BLaER1 treated with 17β-estradiol and CSF1 and Interleukin-3, amounts not matched to agents 10 nM and 100 nM (cell line): ENCODE measurements around the gene CELSR1.

ENCODE experiments used
- H3K27ac ChIP-seq, 11 experiments: shearing (Covaris generic); formaldehyde crosslinking; 2 replicates each; pipeline ENCODE4 v1.8.1; 2022
- H3K27me3 ChIP-seq, 11 experiments: shearing (Covaris generic); formaldehyde crosslinking; 2 replicates each; pipeline ENCODE4 v1.8.1; 2022
- H3K36me3 ChIP-seq, 11 experiments: shearing (Covaris generic); formaldehyde crosslinking; 2 replicates each; pipeline ENCODE4 v1.8.1; 2022
- H3K4me1 ChIP-seq, 10 experiments: shearing (Covaris generic); formaldehyde crosslinking; 2 replicates each; pipeline ENCODE4 v1.8.1; 2022
- H3K4me2 ChIP-seq, 11 experiments: shearing (Covaris generic); formaldehyde crosslinking; 2 replicates each; pipeline ENCODE4 v1.8.1; 2022
- H3K4me3 ChIP-seq, 10 experiments: shearing (Covaris generic); formaldehyde crosslinking; 2 replicates each; pipeline ENCODE4 v1.8.1; 2022
- H3K9ac ChIP-seq, 11 experiments: shearing (Covaris generic); formaldehyde crosslinking; 2 replicates each; pipeline ENCODE4 v1.8.1; 2022
- H3K9me3 ChIP-seq, 11 experiments: shearing (Covaris generic); formaldehyde crosslinking; replicated peaks in 1 of 11; 2 replicates each; pipeline ENCODE4 v1.8.1; 2022
- H4K20me1 ChIP-seq, 11 experiments: shearing (Covaris generic); formaldehyde crosslinking; 2 replicates each; pipeline ENCODE4 v1.8.1; 2022
- Cebpa-rat ChIP-seq, 11 experiments: shearing (Covaris generic); IDR thresholded peaks; 2 replicates each; pipeline ENCODE4 v1.8.1; 2022

The CELSR1 gene

DNA sequence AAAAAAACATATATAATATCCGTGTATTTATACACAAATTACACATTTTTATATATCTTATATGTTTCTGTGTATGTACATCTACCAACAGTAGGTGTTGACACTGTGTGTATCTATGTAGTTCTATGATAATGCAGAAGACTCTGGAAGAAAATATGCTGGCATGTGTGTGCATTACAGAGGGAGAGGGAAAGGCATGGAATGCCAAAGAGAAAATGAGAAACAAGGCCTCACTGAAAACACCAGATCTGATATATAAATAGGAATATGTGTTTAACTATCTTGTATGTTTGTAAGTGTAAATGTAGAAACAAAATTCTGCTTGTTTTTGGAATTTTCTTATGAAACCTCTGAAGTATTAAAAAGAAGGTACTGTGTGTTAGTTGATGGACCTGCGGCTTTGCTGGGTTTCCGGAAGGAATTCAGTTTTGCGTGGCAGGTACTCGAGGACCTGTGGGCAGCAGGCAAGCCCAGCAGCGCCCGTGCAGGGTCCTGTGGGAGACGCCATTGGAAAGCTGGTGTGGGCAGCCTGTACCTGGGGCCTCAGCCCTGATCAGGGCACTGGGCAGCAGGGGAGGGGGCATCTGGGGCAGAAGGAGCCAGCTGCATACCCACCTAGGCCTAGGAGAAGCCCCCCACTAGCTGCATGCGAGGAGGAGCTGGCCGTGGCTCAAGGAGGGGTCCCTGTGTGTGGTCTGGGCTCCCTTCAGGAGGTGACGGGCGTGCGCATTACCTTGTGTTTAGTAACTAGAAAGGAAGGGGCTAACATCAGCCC is 209.5 kb downstream of the CELSR1 start:
- H3K4me3 ChIP-seq = no peak overlapping the region
- no peaks in the 10 kb centered on the region for H3K4me1 ChIP-seq
- no peak overlapping the region for H3K4me2 ChIP-seq
- H3K27me3 ChIP-seq = no peaks in the 10 kb centered on the region
- H3K9me3 ChIP-seq = no peaks in the 10 kb centered on the region
- H3K36me3 ChIP-seq = peaks cover 0 to 100% (median 99%) of the 10 kb centered on the region in 11 experiments; a peak in 21 of 22 replicates
- TF ChIP-seq Cebpa-rat (IDR thresholded peaks at IDR 0.05) = no peak
- H3K9ac ChIP-seq = peak overlapping the region in 1 of 11 experiments; percentile 7; a peak in 2 of 22 replicates
- H4K20me1 ChIP-seq = peaks cover 0 to 68% (median 6%) of the 10 kb centered on the region in 11 experiments; a peak in 10 of 22 replicates
- H3K27ac ChIP-seq = no peak overlapping the region

DNA sequence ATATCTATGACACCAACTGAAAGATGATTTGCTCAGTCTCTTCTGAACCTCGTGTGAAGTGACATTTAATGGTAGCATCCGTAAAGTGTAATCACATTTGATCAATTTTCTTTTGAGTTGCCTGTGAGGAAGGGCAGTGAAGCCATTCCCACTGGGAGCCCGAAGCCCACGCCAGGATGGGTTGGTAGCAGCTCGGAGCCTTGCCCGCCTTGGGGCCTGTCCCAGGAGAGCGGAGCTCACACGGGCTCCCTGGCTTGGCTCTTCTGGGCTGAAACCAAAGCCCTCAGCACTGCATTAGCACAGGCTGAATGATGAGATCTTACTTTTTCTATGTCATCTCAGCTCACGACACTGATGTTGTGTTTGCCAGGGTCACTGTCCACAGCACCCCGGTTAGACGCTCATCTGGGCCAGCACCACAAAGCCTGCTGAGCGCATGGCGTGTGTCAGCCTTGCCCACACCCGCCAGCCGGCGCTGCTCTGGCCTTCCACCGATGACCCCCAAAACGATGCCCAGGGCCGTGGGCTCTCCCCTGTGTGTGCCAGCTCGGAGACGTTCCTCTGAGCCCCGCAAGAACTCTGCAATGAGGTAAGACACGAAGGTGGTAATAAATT is 211.2 kb downstream of the CELSR1 start:
- no peak overlapping the region for H3K27ac ChIP-seq
- no peak for TF ChIP-seq Cebpa-rat (IDR thresholded peaks at IDR 0.05)

DNA sequence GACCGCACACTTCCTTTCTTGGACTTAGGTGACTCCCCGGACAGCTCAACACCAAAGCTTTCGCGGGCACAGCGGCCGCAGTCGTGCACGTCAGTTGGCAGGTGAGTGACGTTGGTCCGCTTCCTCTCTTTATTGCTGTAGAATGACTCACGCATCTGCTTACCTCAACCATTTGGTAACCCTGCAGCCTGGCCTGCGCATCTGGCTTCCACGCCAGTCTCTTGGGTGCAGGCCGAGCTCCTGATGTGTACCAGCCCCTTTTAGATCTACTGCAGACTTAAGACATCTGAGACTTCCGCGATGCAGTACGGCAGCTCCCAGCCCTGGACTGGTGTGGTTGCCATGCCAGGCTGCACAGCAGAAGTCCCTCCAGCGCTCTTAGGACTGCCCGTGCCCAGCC is 214.3 kb downstream of the CELSR1 start:
- Histone ChIP-seq H3K27ac (no peak overlapping the region), H4K20me1 (peaks cover 0 to 83% (median 38%) of the 10 kb centered on the region in 11 experiments; a peak in 13 of 22 replicates), H3K36me3 (peaks cover 7 to 100% (median 100%) of the 10 kb centered on the region in 11 experiments)

More for the DNA sequence above, 211.2 kb downstream of the CELSR1 start:
- no peak overlapping the region for H3K9ac ChIP-seq
- H3K4me3 ChIP-seq = no peak overlapping the region
- no peaks in the 10 kb centered on the region for H3K27me3 ChIP-seq
- no peak overlapping the region for H3K4me2 ChIP-seq
- peaks cover 0 to 100% (median 100%) of the 10 kb centered on the region in 11 experiments; a peak in 21 of 22 replicates for H3K36me3 ChIP-seq
- no peaks in the 10 kb centered on the region for H3K9me3 ChIP-seq
- peaks cover 0 to 73% (median 16%) of the 10 kb centered on the region in 11 experiments; a peak in 12 of 22 replicates for H4K20me1 ChIP-seq
- no peaks in the 10 kb centered on the region for H3K4me1 ChIP-seq

DNA sequence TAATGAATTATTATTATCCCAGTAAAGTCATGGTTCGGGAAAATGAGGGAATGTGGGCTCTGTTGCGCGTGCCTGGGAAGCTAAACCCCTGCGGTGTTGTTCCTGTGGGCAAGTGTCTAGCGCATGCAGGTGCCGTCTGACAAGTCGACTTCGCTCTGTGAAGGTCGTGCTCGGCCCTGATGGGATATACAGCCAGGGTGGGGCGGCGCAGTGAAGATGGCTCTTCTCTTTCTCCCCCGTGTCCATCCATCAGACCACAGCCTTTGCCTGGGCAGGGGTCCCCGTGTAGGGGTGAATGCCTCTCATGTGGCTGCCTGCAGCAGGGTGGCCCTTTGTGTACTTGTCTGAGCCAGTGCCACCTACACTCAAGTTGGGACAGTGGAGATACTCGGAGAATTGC is 214.7 kb downstream of the CELSR1 start:
- no peak overlapping the region for H3K4me2 ChIP-seq
- H3K27ac ChIP-seq = no peak overlapping the region
- H4K20me1 ChIP-seq = peaks cover 0 to 83% (median 43%) of the 10 kb centered on the region in 11 experiments; a peak in 15 of 22 replicates
- H3K4me1 ChIP-seq = no peaks in the 10 kb centered on the region
- no peaks in the 10 kb centered on the region for H3K9me3 ChIP-seq
- H3K9ac ChIP-seq = no peak overlapping the region
- H3K27me3 ChIP-seq = no peaks in the 10 kb centered on the region
- peaks cover 10 to 100% (median 100%) of the 10 kb centered on the region in 11 experiments for H3K36me3 ChIP-seq
- no peak overlapping the region for H3K4me3 ChIP-seq
- no peak for TF ChIP-seq Cebpa-rat (IDR thresholded peaks at IDR 0.05)

More for the DNA sequence above, 214.3 kb downstream of the CELSR1 start:
- Histone ChIP-seq H3K4me1 (no peaks in the 10 kb centered on the region), H3K9me3 (no peaks in the 10 kb centered on the region), H3K4me2 (no peak overlapping the region), H3K27me3 (no peaks in the 10 kb centered on the region), H3K4me3 (no peak overlapping the region), H3K9ac (no peak overlapping the region)
- TF ChIP-seq Cebpa-rat (IDR thresholded peaks at IDR 0.05) = no peak

DNA sequence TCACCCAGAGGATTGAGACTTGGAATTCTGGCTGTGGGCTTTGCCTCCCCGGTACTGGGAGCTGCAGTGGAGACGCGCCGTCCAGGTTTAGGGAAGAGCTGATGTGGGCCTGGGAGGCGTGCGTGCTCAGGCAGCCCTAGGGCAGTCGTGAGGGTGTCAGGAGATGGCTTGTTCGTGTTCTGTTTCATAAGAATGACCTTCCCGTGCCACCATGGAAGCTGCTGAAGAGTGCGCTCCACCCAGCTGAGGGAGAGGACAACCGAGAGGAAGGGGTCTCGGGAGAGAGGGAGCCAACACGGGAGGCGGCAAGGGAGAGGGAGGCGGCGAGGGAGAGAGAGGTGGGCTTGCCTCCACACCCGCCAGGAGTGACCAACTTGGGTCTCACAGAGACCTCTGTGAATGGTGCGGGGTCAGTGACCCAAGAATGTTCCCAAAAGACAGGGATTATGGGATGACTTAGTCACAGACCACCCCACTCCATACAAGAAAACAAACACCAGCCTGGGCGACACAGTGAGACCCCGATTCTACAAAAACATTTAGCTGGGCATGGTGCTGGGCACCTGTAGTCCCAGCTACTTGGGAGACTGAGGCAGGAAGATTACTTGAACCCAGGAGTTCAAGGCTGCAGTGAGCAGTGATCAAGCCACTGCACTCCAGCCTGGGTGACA is 216.6 kb downstream of the CELSR1 start:
- Histone ChIP-seq H3K36me3 (peaks cover 13 to 100% (median 100%) of the 10 kb centered on the region in 11 experiments), H3K4me3 (no peak overlapping the region), H3K27ac (no peak overlapping the region), H3K4me1 (no peaks in the 10 kb centered on the region), H3K4me2 (no peak overlapping the region), H3K9me3 (no peaks in the 10 kb centered on the region), H3K27me3 (no peaks in the 10 kb centered on the region), H4K20me1 (peaks cover 0 to 84% (median 45%) of the 10 kb centered on the region in 11 experiments; a peak in 15 of 22 replicates), H3K9ac (peak overlapping the region in 1 of 11 experiments; percentile 20; a peak in 1 of 22 replicates)
- TF ChIP-seq Cebpa-rat (IDR thresholded peaks at IDR 0.05) = no peak

DNA sequence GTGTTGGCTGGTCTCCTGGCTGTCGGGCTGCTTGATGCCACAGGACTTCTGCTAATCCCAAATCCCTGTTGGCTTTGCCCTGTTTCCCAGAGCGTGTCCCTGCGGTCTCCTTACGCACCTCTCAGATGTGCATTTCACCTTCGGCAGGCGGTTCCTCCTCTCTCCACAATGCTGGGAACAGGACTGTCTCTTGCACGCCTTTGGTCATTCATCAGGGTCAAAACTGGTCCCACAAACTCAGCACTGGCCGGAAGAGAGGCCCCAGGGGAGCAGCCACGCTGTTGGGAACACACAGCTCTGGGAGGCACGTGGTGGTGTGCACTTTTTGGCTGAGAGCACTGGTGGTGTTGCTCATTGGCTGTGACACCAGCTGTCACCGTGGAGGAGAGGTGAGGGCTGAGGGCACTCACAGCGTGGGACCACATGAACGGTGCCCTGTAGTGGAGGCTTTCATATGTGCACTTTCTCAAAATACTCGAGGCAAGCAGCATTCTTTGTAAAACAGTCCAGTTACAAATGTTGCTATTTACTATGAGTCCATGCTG is 217.2 kb downstream of the CELSR1 start:
- no peaks in the 10 kb centered on the region for H3K4me1 ChIP-seq
- no peaks in the 10 kb centered on the region for H3K9me3 ChIP-seq
- no peak for TF ChIP-seq Cebpa-rat (IDR thresholded peaks at IDR 0.05)
- H3K4me3 ChIP-seq = no peak overlapping the region
- no peak overlapping the region for H3K27ac ChIP-seq
- no peak overlapping the region for H3K9ac ChIP-seq
- H3K4me2 ChIP-seq = no peak overlapping the region
- H3K36me3 ChIP-seq = peaks cover 13 to 100% (median 100%) of the 10 kb centered on the region in 11 experiments
- H4K20me1 ChIP-seq = peaks cover 0 to 82% (median 45%) of the 10 kb centered on the region in 11 experiments; a peak in 15 of 22 replicates
- no peaks in the 10 kb centered on the region for H3K27me3 ChIP-seq

DNA sequence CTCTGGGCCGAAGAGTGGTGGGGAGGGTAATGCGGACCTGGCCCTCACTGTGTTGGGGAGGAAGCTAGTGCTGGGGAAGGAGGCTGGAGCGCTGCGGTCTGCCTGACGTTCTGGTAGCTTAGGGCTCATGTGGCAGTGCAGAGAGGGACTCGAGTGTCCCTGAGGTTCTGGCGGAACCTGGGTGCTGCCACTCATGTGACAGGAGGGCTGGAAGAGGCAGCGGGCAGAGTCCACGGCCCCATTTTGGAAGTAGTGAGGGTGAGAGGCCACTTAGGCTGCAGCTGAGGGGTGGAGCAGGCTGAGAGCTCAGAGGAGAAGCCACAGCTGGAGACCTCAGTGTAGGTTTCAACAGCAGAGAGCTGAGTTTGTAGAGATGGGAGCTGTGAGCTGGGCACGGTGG is 218.1 kb downstream of the CELSR1 start:
- Histone ChIP-seq H3K4me2 (no peak overlapping the region), H3K9me3 (no peaks in the 10 kb centered on the region), H3K36me3 (peaks cover 13 to 100% (median 99%) of the 10 kb centered on the region in 11 experiments; a peak in 21 of 22 replicates), H3K4me3 (no peak overlapping the region), H4K20me1 (peaks cover 0 to 80% (median 46%) of the 10 kb centered on the region in 11 experiments; a peak in 15 of 22 replicates), H3K27me3 (no peaks in the 10 kb centered on the region), H3K4me1 (no peaks in the 10 kb centered on the region), H3K27ac (no peak overlapping the region), H3K9ac (no peak overlapping the region)
- TF ChIP-seq Cebpa-rat (IDR thresholded peaks at IDR 0.05) = no peak

DNA sequence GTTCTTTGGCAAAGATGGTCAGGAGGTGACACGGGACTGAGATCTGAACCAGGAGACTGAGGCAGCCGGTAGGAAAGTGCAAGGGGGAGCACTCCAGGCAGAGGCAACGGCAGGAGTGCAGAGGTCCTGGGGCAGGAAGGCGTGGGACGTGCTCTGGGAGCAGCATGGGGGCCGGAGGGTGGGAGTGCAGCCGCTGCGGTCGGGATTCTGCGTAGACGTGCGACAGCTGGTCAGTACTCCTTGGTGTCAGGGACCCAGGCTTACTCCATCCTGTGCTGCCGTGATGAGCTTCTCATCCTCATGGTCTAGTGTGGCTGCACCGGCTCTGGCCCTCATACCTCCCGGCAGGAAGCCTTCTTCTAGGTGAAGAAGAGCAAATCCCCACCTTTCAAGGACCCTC is 218.8 kb downstream of the CELSR1 start:
- no peak for TF ChIP-seq Cebpa-rat (IDR thresholded peaks at IDR 0.05)
- Histone ChIP-seq H3K27ac (no peak overlapping the region), H3K4me2 (no peak overlapping the region), H4K20me1 (peaks cover 0 to 80% (median 50%) of the 10 kb centered on the region in 11 experiments; a peak in 15 of 22 replicates), H3K36me3 (peaks cover 13 to 100% (median 97%) of the 10 kb centered on the region in 11 experiments; a peak in 21 of 22 replicates), H3K9ac (0 out of 22 replicates have a peak overlapping the region, but pooled peaks of 1 of the 11 experiments have one; percentile 31), H3K4me1 (no peaks in the 10 kb centered on the region), H3K27me3 (no peaks in the 10 kb centered on the region), H3K9me3 (no peaks in the 10 kb centered on the region), H3K4me3 (no peak overlapping the region)
